Body of pancreas (tissue), 4 donors: Measurements from ENCODE around the gene CPN2. TPM values are rescaled to one million over a fixed set of nuclear protein-coding genes. Genes with fewer than 3 reads are reported as not detected.
A peak's percentile ranks its signal among the peaks of the same experiment; 100 is the strongest.

Experiments used
- ATAC-seq: fragments of 150-250 bp; one replicate; pipeline ENCODE4 v1.9.1; 2016
- DNase-seq, 4 donors: peaks; one replicate each; pipeline ENCODE4 v3.0.0-alpha.2; 2019
- H3K27ac ChIP-seq, 4 donors: fragments of 200-600 bp; sonication (generic); 1 replicate in 3 of 4; 2 replicates in 1 of 4; pipeline versions ENCODE4 v1.5.1 to v1.6.1; 2016 to 2019; ENCODE audit warnings: mild to moderate bottlenecking in 1 of 4, mixed read lengths in 1 of 4, moderate library complexity in 1 of 4
- H3K27me3 ChIP-seq, 2 donors: fragments of 200-600 bp; sonication (generic); one replicate each; pipeline ENCODE4 v1.6.0; 2016; ENCODE audit warnings: mild to moderate bottlenecking in 1 of 2
- H3K36me3 ChIP-seq, 2 donors: fragments of 200-600 bp; sonication (generic); replicated peaks in 1 of 2; 2 replicates each; pipeline ENCODE4 v1.5.1; 2016; ENCODE audit warnings: low read depth in 2 of 2; ENCODE audit not compliant: insufficient read depth in 1 of 2
- H3K4me1 ChIP-seq: fragments of 200-600 bp; sonication (generic); one replicate; pipeline ENCODE4 v1.6.0; 2016
- H3K4me3 ChIP-seq, 2 donors: fragments of 200-600 bp; sonication (generic); 1 replicate in 1 of 2; 2 replicates in 1 of 2; pipeline ENCODE4 v1.5.1; 2016 to 2019
- H3K9me3 ChIP-seq, 3 donors: fragments of 200-600 bp; sonication (generic); 1 replicate in 2 of 3; 2 replicates in 1 of 3; pipeline ENCODE4 v1.5.1; 2016
- CTCF ChIP-seq, 7 experiments: fragments of 450-650 bp in 4 of 7; fragments of 200-600 bp in 3 of 7; sonication (generic) in 3 of 7; IDR thresholded peaks; one replicate each; pipeline ENCODE4 v1.5.1; 2016 to 2019; ENCODE audit warnings: antibody characterized with exemption in 7 of 7
- POLR2A ChIP-seq, 3 donors: fragments of 450-650 bp; IDR thresholded peaks; one replicate each; pipeline ENCODE4 v1.6.1; 2016; ENCODE audit warnings: antibody characterized with exemption in 3 of 3, mild to moderate bottlenecking in 2 of 3
- WGBS, 2 donors: methylation state at CpG; one replicate each; pipeline ENCODE4 v1.1.5; 2017; 5-methylcytosine and 5-hydroxymethylcytosine counted together
- intact Hi-C: fragments of 100-400 bp; cut with DNase I; formaldehyde crosslinking; loops from one replicate; pipeline ENCODE4 v1.15.1; 2023
- total RNA-seq, 2 donors: library from RNA; depleted of rRNA; stranded (reverse); fragments of >200 nt; gene quantifications; one replicate each; pipeline ENCODE4 v1.1.0, GENCODE V29; 2016

The CPN2 gene
- total RNA-seq, 2 donors from 2014 or later, result not detected

GRCh38 chr3:194367992-194368841 lies 17.1 kb upstream of the CPN2 start:
- Histone ChIP-seq H3K36me3 (no peaks in the 10 kb centered on the region), H3K27me3 (no peaks in the 10 kb centered on the region), H3K4me3 (no peak overlapping the region), H3K9me3 (no peaks in the 10 kb centered on the region), H3K4me1 (peaks cover 4% of the 10 kb centered on the region), H3K27ac (no peak overlapping the region)
- DNase-seq (no peak), ATAC-seq (no peak)
- 52 to 53% methylated on average over 14 to 18 of the region's 18 CpGs for WGBS, 2 donors
- TF ChIP-seq CTCF (IDR thresholded peaks at IDR 0.05) (no peak), POLR2A (IDR thresholded peaks at IDR 0.05) (no peak)
- intact Hi-C loops, result no loop called here

- intact Hi-C loops, result no loop called here
- Histone ChIP-seq H3K36me3 (no peaks in the 10 kb centered on the region), H3K4me1 (peaks cover 4% of the 10 kb centered on the region), H3K27ac (no peak overlapping the region), H3K27me3 (no peaks in the 10 kb centered on the region), H3K9me3 (no peaks in the 10 kb centered on the region), H3K4me3 (no peak overlapping the region)
- TF ChIP-seq POLR2A (IDR thresholded peaks at IDR 0.05) (no peak), CTCF (IDR thresholded peaks at IDR 0.05) (no peak)
- ATAC-seq (no peak), DNase-seq (no peak)
- WGBS, 2 donors, result 65 to 77% methylated on average over 5 to 12 of the region's 12 CpGs
These were observed 14.9 kb upstream of the CPN2 start for GRCh38 chr3:194365978-194366490.

- Histone ChIP-seq H3K27me3 (no peaks in the 10 kb centered on the region), H3K4me1 (peaks cover 4% of the 10 kb centered on the region), H3K27ac (no peak overlapping the region), H3K36me3 (no peaks in the 10 kb centered on the region), H3K9me3 (no peaks in the 10 kb centered on the region), H3K4me3 (no peak overlapping the region)
- ATAC-seq (no peak), DNase-seq (no peak)
- TF ChIP-seq CTCF (IDR thresholded peaks at IDR 0.05) (no peak), POLR2A (IDR thresholded peaks at IDR 0.05) (no peak)
- WGBS, 2 donors, result 86% methylated on average over 2 to 6 of the region's 6 CpGs
- intact Hi-C loops, result no loop called here
These were observed 14.4 kb upstream of the CPN2 start for GRCh38 chr3:194365526-194365925.

GRCh38 chr3:194364652-194365434 lies 13.7 kb upstream of the CPN2 start:
- TF ChIP-seq POLR2A (IDR thresholded peaks at IDR 0.05), result no peak
- no peak for TF ChIP-seq CTCF (IDR thresholded peaks at IDR 0.05)
- Histone ChIP-seq H3K4me1 (peaks cover 4% of the 10 kb centered on the region), H3K4me3 (no peak overlapping the region), H3K9me3 (no peaks in the 10 kb centered on the region), H3K36me3 (no peaks in the 10 kb centered on the region), H3K27ac (no peak overlapping the region), H3K27me3 (no peaks in the 10 kb centered on the region)
- DNase-seq, result peak in 3 of 4 donors; percentile 18 to 31 (median 22)
- 43 to 70% methylated on average over 10 to 20 of the region's 20 CpGs for WGBS, 2 donors
- intact Hi-C loops, result no loop called here
- peak; percentile 41 for ATAC-seq
